Naive thymus-derived CD4-positive, alpha-beta T cell (primary cell): Measurements from ENCODE around the gene DENND1A. TPM values are rescaled to one million over a fixed set of nuclear protein-coding genes. Genes with fewer than 3 reads are reported as not detected.

Experiments used
- ATAC-seq: fragments of 150-1000 bp; cut with Tn5 transposase; 2 replicates; pipeline ENCODE4 v1.10.0; 2021; ENCODE audit warnings: mild to moderate bottlenecking, moderate library complexity
- CTCF ChIA-PET: fragments of 350-600 bp; sonication (Branson Sonifier 250); formaldehyde crosslinking; loops from one replicate; lab custom pipeline; 2021; ENCODE audit warnings: antibody characterized with exemption; lab: Charles Lee
- POLR2A ChIA-PET: fragments of 350-600 bp; sonication (Branson Sonifier 250); formaldehyde crosslinking; loops from one replicate; lab custom pipeline; 2021; ENCODE audit warnings: antibody characterized with exemption, inconsistent platforms; lab: Charles Lee
- DNase-seq, 9 donors: peaks; one replicate each; pipeline versions ENCODE4 v3.0.0 to v3.0.0-alpha.2; 2020 to 2022; ENCODE audit warnings: mixed read lengths in 1 of 9
- H3K27ac ChIP-seq: one replicate; pipeline ENCODE4 v1.7.0; 2013; ENCODE audit warnings: mild to moderate bottlenecking, low read depth, low read length, moderate library complexity
- H3K27me3 ChIP-seq, 2 donors: one replicate each; pipeline ENCODE4 v1.7.0; 2013; ENCODE audit warnings: low read length in 2 of 2, mild to moderate bottlenecking in 2 of 2, moderate library complexity in 2 of 2; ENCODE audit not compliant: control insufficient read depth in 2 of 2, insufficient read depth in 2 of 2
- H3K36me3 ChIP-seq, 3 experiments: 1 replicate in 2 of 3; 2 replicates in 1 of 3; pipeline ENCODE4 v1.7.0; 2013; ENCODE audit warnings: low read length in 3 of 3, mild to moderate bottlenecking in 3 of 3, moderate library complexity in 1 of 3; ENCODE audit not compliant: insufficient read depth in 3 of 3, control insufficient read depth in 2 of 3
- H3K4me1 ChIP-seq, 2 donors: one replicate each; pipeline ENCODE4 v1.7.0; 2013; ENCODE audit warnings: low read length in 2 of 2, mild to moderate bottlenecking in 2 of 2, moderate library complexity in 1 of 2; ENCODE audit not compliant: control insufficient read depth in 2 of 2, insufficient read depth in 2 of 2
- H3K4me3 ChIP-seq: 2 replicates; pipeline ENCODE4 v1.7.0; 2013; ENCODE audit warnings: mild to moderate bottlenecking, low read length
- H3K9me3 ChIP-seq, 3 experiments: 1 replicate in 2 of 3; 2 replicates in 1 of 3; pipeline ENCODE4 v1.7.0; 2013; ENCODE audit warnings: low read length in 3 of 3; ENCODE audit not compliant: control insufficient read depth in 2 of 3
- H3K27ac Mint-ChIP-seq, 9 donors: one replicate each; pipeline ENCODE4 v1.8.0; 2020 to 2022; ENCODE audit warnings: mixed read lengths in 9 of 9, mild to moderate bottlenecking in 8 of 9, moderate library complexity in 5 of 9, inconsistent platforms in 2 of 9
- H3K27me3 Mint-ChIP-seq, 5 donors: one replicate each; pipeline ENCODE4 v1.8.0; 2021 to 2022; ENCODE audit warnings: mixed read lengths in 5 of 5, mild to moderate bottlenecking in 1 of 5
- H3K36me3 Mint-ChIP-seq, 5 donors: one replicate each; pipeline ENCODE4 v1.8.0; 2020 to 2022; ENCODE audit warnings: mixed read lengths in 5 of 5, mild to moderate bottlenecking in 3 of 5, inconsistent platforms in 1 of 5
- H3K4me1 Mint-ChIP-seq, 7 donors: one replicate each; pipeline ENCODE4 v1.8.0; 2020 to 2022; ENCODE audit warnings: mixed read lengths in 7 of 7, mild to moderate bottlenecking in 3 of 7, inconsistent platforms in 1 of 7
- H3K4me3 Mint-ChIP-seq, 10 donors: one replicate each; pipeline ENCODE4 v1.8.0; 2020 to 2022; ENCODE audit warnings: mild to moderate bottlenecking in 10 of 10, mixed read lengths in 10 of 10, moderate library complexity in 6 of 10, inconsistent platforms in 2 of 10
- H3K9me3 Mint-ChIP-seq, 11 donors: one replicate each; pipeline ENCODE4 v1.8.0; 2020 to 2022; ENCODE audit warnings: mixed read lengths in 11 of 11, mild to moderate bottlenecking in 4 of 11, inconsistent platforms in 1 of 11, moderate library complexity in 1 of 11
- intact Hi-C, 2 donors: fragments of 100-400 bp; cut with micrococcal nuclease; formaldehyde crosslinking; loops; one replicate each; pipeline ENCODE4 v1.15.1; 2023
- polyA plus RNA-seq, 2 donors: library from polyadenylated mRNA; unstranded; fragments of 300-500 nt; fragmentation: Illumina TruSeq; gene quantifications; one replicate each; pipeline ENCODE4 v1.2.3, GENCODE V29; 2021
- total RNA-seq, 6 experiments: library from RNA in 5 of 6; stranded (reverse) in 5 of 6; gene quantifications; 1 replicate in 5 of 6; 2 replicates in 1 of 6; pipeline ENCODE4 v1.2.3 and lab custom pipeline; 2021 to 2026

The DENND1A gene
- total and polyA plus RNA-seq, 7 experiments from 2014 or later, result 4.6 to 41.1 (median 16.5) TPM

DNA sequence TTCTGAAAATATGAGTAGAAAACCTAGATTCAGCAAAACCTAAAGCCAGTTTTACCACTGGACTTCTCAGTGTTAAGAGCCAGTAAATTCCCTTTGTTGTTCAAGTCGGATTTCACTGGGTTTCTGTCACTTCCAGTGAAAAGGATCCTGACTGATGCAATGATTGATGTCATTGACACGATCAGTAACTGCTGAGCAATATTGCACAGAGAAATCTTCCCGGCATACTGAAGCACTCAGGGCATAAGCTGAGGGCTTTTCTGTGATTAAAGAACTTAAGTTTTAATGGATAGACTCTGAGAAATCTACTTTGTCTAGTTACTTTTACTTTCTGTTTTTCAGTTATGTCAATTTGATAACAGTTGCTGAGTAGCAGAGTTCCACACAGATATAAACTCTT lies 61.9 kb downstream of the DENND1A start:
- no peaks in the 10 kb centered on the region for H3K27me3 ChIP-seq
- peaks cover 14 to 46% (median 35%) of the 10 kb centered on the region in 7 donors for H3K4me1 Mint-ChIP-seq
- peak overlapping the region; percentile 17 for H3K4me3 ChIP-seq
- H3K27ac Mint-ChIP-seq, result peak overlapping the region in 8 of 9 donors; percentile 20 to 93 (median 66)
- H3K4me1 ChIP-seq, result peaks cover 0 to 16% of the 10 kb centered on the region in 2 donors
- ChIA-PET POLR2A (no interaction called here), CTCF (no interaction called here)
- H3K9me3 ChIP-seq, result no peaks in the 10 kb centered on the region
- H3K9me3 Mint-ChIP-seq, result peaks cover 0 to 3% (median 0%) of the 10 kb centered on the region in 11 donors
- ATAC-seq (no peak), DNase-seq (no peak)
- intact Hi-C loops, result loop anchor here in 1 of 2 donors (5.0 kb wide), 1 partner anchor 59 kb away; no protein-coding TSS in a partner anchor
- peaks cover 4 to 11% (median 8%) of the 10 kb centered on the region in 5 donors for H3K36me3 Mint-ChIP-seq
- H3K27me3 Mint-ChIP-seq, result no peaks in the 10 kb centered on the region
- peak overlapping the region in 8 of 10 donors; percentile 43 to 78 (median 62) for H3K4me3 Mint-ChIP-seq
- no peaks in the 10 kb centered on the region for H3K36me3 ChIP-seq
- no peak overlapping the region for H3K27ac ChIP-seq

GRCh38 chr9:123867034-123867433 lies 62.9 kb downstream of the DENND1A start:
- peaks cover 13 to 44% (median 35%) of the 10 kb centered on the region in 7 donors for H3K4me1 Mint-ChIP-seq
- ChIA-PET CTCF (no interaction called here), POLR2A (no interaction called here)
- intact Hi-C loops, result loop anchor here in 1 of 2 donors (5.0 kb wide), 1 partner anchor 60 kb away; no protein-coding TSS in a partner anchor
- peaks cover 3 to 14% (median 8%) of the 10 kb centered on the region in 5 donors for H3K36me3 Mint-ChIP-seq
- peak in 6 of 9 donors; percentile 9 to 48 (median 26) for DNase-seq
- peak; percentile 77 for ATAC-seq
- H3K27me3 Mint-ChIP-seq, result no peaks in the 10 kb centered on the region
- no peaks in the 10 kb centered on the region for H3K9me3 ChIP-seq
- no peaks in the 10 kb centered on the region for H3K27me3 ChIP-seq
- peak overlapping the region in 9 of 10 donors; percentile 31 to 78 (median 61) for H3K4me3 Mint-ChIP-seq
- H3K4me1 ChIP-seq, result peaks cover 0 to 16% of the 10 kb centered on the region in 2 donors
- H3K27ac ChIP-seq, result no peak overlapping the region
- no peaks in the 10 kb centered on the region for H3K36me3 ChIP-seq
- H3K27ac Mint-ChIP-seq, result peak overlapping the region in 8 of 9 donors; percentile 52 to 93 (median 65)
- no peak overlapping the region for H3K4me3 ChIP-seq
- peaks cover 0 to 3% (median 0%) of the 10 kb centered on the region in 11 donors for H3K9me3 Mint-ChIP-seq

DNA sequence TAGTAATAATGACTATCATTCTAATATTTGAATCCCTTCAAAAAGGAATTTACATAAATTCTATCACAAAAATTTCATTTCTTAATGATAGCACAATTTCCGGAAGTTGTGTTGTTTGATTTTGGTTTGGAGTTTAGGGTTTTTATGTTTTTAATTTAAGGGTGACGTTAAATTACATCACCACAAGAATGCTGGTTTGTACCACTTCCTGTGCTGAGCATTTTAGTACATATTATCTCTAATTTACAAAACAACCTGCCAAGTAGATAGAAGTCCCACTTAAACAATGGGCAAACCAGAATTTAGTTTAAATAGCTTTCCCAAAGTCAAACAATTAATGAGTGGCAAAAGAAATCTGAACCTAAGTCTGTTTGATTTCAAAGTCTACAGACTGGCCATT lies 63.4 kb downstream of the DENND1A start:
- no peaks in the 10 kb centered on the region for H3K9me3 ChIP-seq
- peaks cover 0 to 16% of the 10 kb centered on the region in 2 donors for H3K4me1 ChIP-seq
- ChIA-PET POLR2A (no interaction called here), CTCF (no interaction called here)
- Mint-ChIP-seq H3K36me3 (peaks cover 0 to 14% (median 8%) of the 10 kb centered on the region in 5 donors), H3K4me3 (peak overlapping the region in 7 of 10 donors; percentile 19 to 78 (median 46)), H3K27me3 (no peaks in the 10 kb centered on the region), H3K4me1 (peaks cover 12 to 40% (median 35%) of the 10 kb centered on the region in 7 donors), H3K9me3 (peaks cover 0 to 3% (median 0%) of the 10 kb centered on the region in 11 donors), H3K27ac (peak overlapping the region in 8 of 9 donors; percentile 19 to 93 (median 70))
- no peak overlapping the region for H3K27ac ChIP-seq
- DNase-seq (peak in 6 of 9 donors; percentile 25 to 55 (median 39)), ATAC-seq (peak; percentile 41)
- H3K36me3 ChIP-seq, result no peaks in the 10 kb centered on the region
- no peaks in the 10 kb centered on the region for H3K27me3 ChIP-seq
- intact Hi-C loops, result loop anchor here in 1 of 2 donors (5.0 kb wide), 1 partner anchor 61 kb away; no protein-coding TSS in a partner anchor
- no peak overlapping the region for H3K4me3 ChIP-seq

GRCh38 chr9:123865226-123866000 lies 64.5 kb downstream of the DENND1A start:
- Mint-ChIP-seq H3K4me1 (peaks cover 12 to 38% (median 35%) of the 10 kb centered on the region in 7 donors), H3K9me3 (peaks cover 0 to 3% (median 0%) of the 10 kb centered on the region in 11 donors), H3K36me3 (peaks cover 0 to 10% (median 8%) of the 10 kb centered on the region in 5 donors), H3K27me3 (no peaks in the 10 kb centered on the region), H3K4me3 (peak overlapping the region in 2 of 10 donors; percentile 23 to 71), H3K27ac (peak overlapping the region in 4 of 9 donors; percentile 55 to 73 (median 64))
- ChIA-PET POLR2A (no interaction called here), CTCF (no interaction called here)
- DNase-seq, result no peak
- H3K4me3 ChIP-seq, result no peak overlapping the region
- no peaks in the 10 kb centered on the region for H3K36me3 ChIP-seq
- no peaks in the 10 kb centered on the region for H3K27me3 ChIP-seq
- intact Hi-C loops, result loop anchor here in 1 of 2 donors (5.0 kb wide), 1 partner anchor 62 kb away; no protein-coding TSS in a partner anchor
- peaks cover 0 to 16% of the 10 kb centered on the region in 2 donors for H3K4me1 ChIP-seq
- no peak overlapping the region for H3K27ac ChIP-seq
- no peaks in the 10 kb centered on the region for H3K9me3 ChIP-seq
- ATAC-seq, result no peak

GRCh38 chr9:123864251-123864650 lies 65.7 kb downstream of the DENND1A start:
- Mint-ChIP-seq H3K4me3 (no peak overlapping the region), H3K36me3 (peaks cover 0 to 9% (median 4%) of the 10 kb centered on the region in 5 donors), H3K9me3 (peaks cover 0 to 3% (median 0%) of the 10 kb centered on the region in 11 donors), H3K4me1 (peaks cover 12 to 38% (median 34%) of the 10 kb centered on the region in 7 donors), H3K27me3 (no peaks in the 10 kb centered on the region), H3K27ac (peak overlapping the region in 1 of 9 donors; percentile 13)
- ChIA-PET POLR2A (no interaction called here), CTCF (no interaction called here)
- no peaks in the 10 kb centered on the region for H3K36me3 ChIP-seq
- ATAC-seq, result no peak
- H3K4me3 ChIP-seq, result no peak overlapping the region
- H3K27ac ChIP-seq, result no peak overlapping the region
- peaks cover 0 to 16% of the 10 kb centered on the region in 2 donors for H3K4me1 ChIP-seq
- intact Hi-C loops, result no loop called here
- no peaks in the 10 kb centered on the region for H3K27me3 ChIP-seq
- no peaks in the 10 kb centered on the region for H3K9me3 ChIP-seq
- DNase-seq, result no peak

DNA sequence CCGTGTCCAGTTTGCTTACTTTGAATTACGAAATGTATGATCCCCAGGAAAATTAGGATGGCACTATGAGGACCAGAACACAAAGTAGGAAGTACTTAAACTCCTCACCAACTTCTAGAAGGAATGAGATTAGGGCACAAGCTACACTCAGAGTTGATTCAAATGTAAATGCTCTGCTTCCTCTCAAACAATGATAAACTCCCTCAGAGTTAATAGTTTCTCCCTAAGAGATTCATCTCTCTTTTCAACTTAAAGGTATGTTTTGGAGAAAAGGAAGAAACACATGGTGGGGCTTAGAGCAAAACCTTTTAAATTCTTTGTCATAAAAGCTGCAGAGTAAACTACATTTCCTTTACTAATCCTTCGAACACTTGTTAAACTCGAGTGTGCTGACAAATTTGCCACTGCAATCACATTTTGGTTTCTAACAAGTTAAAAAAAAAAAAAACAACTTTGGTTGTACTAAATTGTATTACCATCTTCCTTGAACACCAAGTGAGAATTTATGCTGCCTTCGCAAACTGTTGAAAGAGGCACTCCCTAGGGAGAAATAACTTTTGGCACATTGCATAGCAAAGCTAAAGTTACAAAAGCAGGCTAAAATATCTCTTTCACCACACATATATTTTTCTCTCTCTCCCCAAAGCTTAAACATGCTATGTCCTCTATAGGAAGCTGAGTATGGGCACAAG lies 66.6 kb downstream of the DENND1A start:
- H3K36me3 ChIP-seq, result no peaks in the 10 kb centered on the region
- intact Hi-C loops, result no loop called here

More for the DNA sequence above, 66.6 kb downstream of the DENND1A start:
- Mint-ChIP-seq H3K36me3 (peaks cover 3 to 14% (median 5%) of the 10 kb centered on the region in 5 donors), H3K9me3 (peaks cover 0 to 3% (median 0%) of the 10 kb centered on the region in 11 donors), H3K4me1 (peaks cover 12 to 31% (median 26%) of the 10 kb centered on the region in 7 donors), H3K27ac (peak overlapping the region in 1 of 9 donors; percentile 29), H3K27me3 (no peaks in the 10 kb centered on the region), H3K4me3 (no peak overlapping the region)
- no peak for DNase-seq
- ATAC-seq, result no peak
- ChIA-PET CTCF (interaction anchor here (0.6 kb wide), 1 partner anchor 1047 kb away, joined by 4 read pairs; no protein-coding TSS in a partner anchor), POLR2A (no interaction called here)
- no peaks in the 10 kb centered on the region for H3K9me3 ChIP-seq
- no peaks in the 10 kb centered on the region for H3K27me3 ChIP-seq
- no peak overlapping the region for H3K4me3 ChIP-seq
- H3K27ac ChIP-seq, result no peak overlapping the region
- H3K4me1 ChIP-seq, result peaks cover 0 to 16% of the 10 kb centered on the region in 2 donors
